ENCODE results near the gene RARA. TPM values are rescaled to one million over a fixed set of nuclear protein-coding genes. Genes with fewer than 3 reads are reported as not detected.
A peak's percentile ranks its signal among the peaks of the same experiment; 100 is the strongest.

The RARA gene
- total and polyA plus RNA-seq, 2 of the 4 experiments (the other 2 are of a cell fraction) = 9.0 to 12.7 TPM

DNA sequence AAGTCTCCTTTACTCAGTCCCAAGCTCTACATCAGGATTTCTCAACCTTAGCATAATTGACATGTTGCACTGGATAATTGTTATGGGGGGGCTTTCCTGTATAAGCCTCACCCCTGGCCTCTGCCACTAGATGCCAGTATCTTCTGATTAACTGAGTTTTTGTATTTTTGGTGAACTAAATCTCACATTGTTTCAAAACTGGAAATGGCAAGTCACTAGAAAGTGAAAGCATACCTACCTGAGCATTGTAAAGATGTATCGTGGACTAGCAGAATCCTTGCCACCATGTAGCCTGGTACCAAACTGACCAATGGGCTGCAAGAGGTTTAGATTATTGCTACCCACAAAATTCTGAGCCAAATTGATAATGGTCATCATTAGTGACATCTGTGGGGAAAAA lies 93.7 kb downstream of the RARA start:
- H2BK20ac ChIP-seq (ENCODE audit: low read depth, low read length) = no peak overlapping the region
- no peak overlapping the region for H2AK9ac ChIP-seq (replicated peaks; ENCODE audit: low read depth, low read length, poor library complexity)
- no TSS peak for BruUV-seq (replicated peaks)
- H3K9me3 ChIP-seq (ENCODE audit: control insufficient read depth, insufficient read depth, low read length) = no peaks in the 10 kb centered on the region
- H3K4me2 ChIP-seq (ENCODE audit: low read depth, low read length) = peak overlapping the region; percentile 89
- peaks cover 4% of the 10 kb centered on the region; the same call in 1 of the 2 replicates for H3K36me3 ChIP-seq (ENCODE audit: control insufficient read depth, insufficient read depth, low read length)
- no peak overlapping the region for H2BK120ac ChIP-seq (ENCODE audit: low read depth, low read length)
- no peak overlapping the region for H3K56ac ChIP-seq (ENCODE audit: extremely low read depth, insufficient read depth, low read length)
- no peak overlapping the region for H3K4ac ChIP-seq (ENCODE audit: low read depth, low read length)
- H3K18ac ChIP-seq (ENCODE audit: low read depth, low read length) = no peak overlapping the region
- no peaks in the 10 kb centered on the region for H3K27me3 ChIP-seq (ENCODE audit: control insufficient read depth, insufficient read depth, low read length)
- H4K8ac ChIP-seq (ENCODE audit: low read depth in 2 of 2, low read length in 2 of 2) = peak overlapping the region in 1 of 2 experiments; percentile 67; a peak in 1 of 4 replicates
- no peak for TF ChIP-seq FOS (IDR thresholded peaks at IDR 0.05; ENCODE audit: low read depth, low read length)
- TF ChIP-seq CEBPB (IDR thresholded peaks at IDR 0.05; ENCODE audit: low read depth, low read length) = no peak
- TF ChIP-seq, protein P1, sequence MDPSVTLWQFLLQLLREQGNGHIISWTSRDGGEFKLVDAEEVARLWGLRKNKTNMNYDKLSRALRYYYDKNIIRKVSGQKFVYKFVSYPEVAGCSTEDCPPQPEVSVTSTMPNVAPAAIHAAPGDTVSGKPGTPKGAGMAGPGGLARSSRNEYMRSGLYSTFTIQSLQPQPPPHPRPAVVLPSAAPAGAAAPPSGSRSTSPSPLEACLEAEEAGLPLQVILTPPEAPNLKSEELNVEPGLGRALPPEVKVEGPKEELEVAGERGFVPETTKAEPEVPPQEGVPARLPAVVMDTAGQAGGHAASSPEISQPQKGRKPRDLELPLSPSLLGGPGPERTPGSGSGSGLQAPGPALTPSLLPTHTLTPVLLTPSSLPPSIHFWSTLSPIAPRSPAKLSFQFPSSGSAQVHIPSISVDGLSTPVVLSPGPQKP (IDR thresholded peaks at IDR 0.05; ENCODE audit: borderline replicate concordance, low read depth, low read length) = no peak
- TF ChIP-seq NFE2L2 (IDR thresholded peaks at IDR 0.05; ENCODE audit: low read depth, low read length) = no peak
- TF ChIP-seq, protein P2, sequence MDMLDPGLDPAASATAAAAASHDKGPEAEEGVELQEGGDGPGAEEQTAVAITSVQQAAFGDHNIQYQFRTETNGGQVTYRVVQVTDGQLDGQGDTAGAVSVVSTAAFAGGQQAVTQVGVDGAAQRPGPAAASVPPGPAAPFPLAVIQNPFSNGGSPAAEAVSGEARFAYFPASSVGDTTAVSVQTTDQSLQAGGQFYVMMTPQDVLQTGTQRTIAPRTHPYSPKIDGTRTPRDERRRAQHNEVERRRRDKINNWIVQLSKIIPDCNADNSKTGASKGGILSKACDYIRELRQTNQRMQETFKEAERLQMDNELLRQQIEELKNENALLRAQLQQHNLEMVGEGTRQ (IDR thresholded peaks at IDR 0.05; ENCODE audit: low read depth, low read length) = no peak
- TF ChIP-seq POLR2A (IDR thresholded peaks at IDR 0.05; ENCODE audit: low read depth, low read length) = no peak
- TF ChIP-seq CHD1 (IDR thresholded peaks at IDR 0.05; ENCODE audit: low read depth, low read length) = no peak
- TF ChIP-seq SMC3 (IDR thresholded peaks at IDR 0.05; ENCODE audit: low read depth, low read length) = no peak
- no peak for TF ChIP-seq RFX5 (IDR thresholded peaks at IDR 0.05; ENCODE audit: low read depth, low read length)
- no peak for TF ChIP-seq RAD21 (IDR thresholded peaks at IDR 0.05; ENCODE audit: low read length)
- peak overlapping the region; percentile 32; the same call in 1 of the 2 replicates for H3K27ac ChIP-seq (ENCODE audit: insufficient read depth, low read length)
- ChIA-PET POLR2A (ENCODE audit: unreplicated experiment) (no interaction called here), CTCF (interaction anchor here (0.9 kb wide), 1 partner anchor 8 kb away, joined by 3 read pairs; no protein-coding TSS in a partner anchor)
- ATAC-seq (ENCODE audit: low read depth) (no peak), DNase-seq (no peak)
- H3K23ac ChIP-seq (ENCODE audit: low read depth, low read length) = peak overlapping the region; percentile 44; the same call in 1 of the 2 replicates
- H3K14ac ChIP-seq (replicated peaks; ENCODE audit: low read depth, low read length) = no peak overlapping the region
- no peaks in the 10 kb centered on the region for H3K9me1 ChIP-seq (ENCODE audit: insufficient read depth, low read length)
- H2AK5ac ChIP-seq (ENCODE audit: low read depth, low read length) = no peak overlapping the region
- H3K4me3 ChIP-seq (ENCODE audit: insufficient read depth, low read depth, low read length) = no peak overlapping the region
- intact Hi-C loops (cut with micrococcal nuclease) = no loop called here
- in situ Hi-C loops (cut with MboI; ENCODE audit: low sequenced_read_pairs) = no loop called here
- dilution Hi-C loops (cut with HindIII; ENCODE audit: low sequenced_read_pairs, unreplicated experiment) = no loop called here
- H4K20me1 ChIP-seq (ENCODE audit: insufficient read depth, low read length) = no peaks in the 10 kb centered on the region
- H2AFZ ChIP-seq (replicated peaks; ENCODE audit: low read length, poor library complexity) = no peak overlapping the region
- peak overlapping the region; percentile 81; the same call in 1 of the 2 replicates for H4K5ac ChIP-seq (ENCODE audit: low read depth, low read length)
- H2BK15ac ChIP-seq (ENCODE audit: low read depth, low read length) = no peak overlapping the region
- H3K79me1 ChIP-seq (ENCODE audit: low read depth in 1 of 2, low read length in 2 of 2) = peaks cover 22 to 29% of the 10 kb centered on the region in 2 experiments
- WGBS, 2 experiments (ENCODE audit: extremely low coverage in 2 of 2, insufficient read length in 1 of 2) = no CpG with 5 or more reads among the region's 1 CpG
- no peaks in the 10 kb centered on the region for H3K4me1 ChIP-seq (ENCODE audit: control insufficient read depth, insufficient read depth, low read length)
- H3K9ac ChIP-seq (ENCODE audit: low read depth, low read length) = no peak overlapping the region
- H4K91ac ChIP-seq (ENCODE audit: insufficient read depth, low read depth, low read length) = no peak overlapping the region
- H2BK5ac ChIP-seq (ENCODE audit: low read depth, low read length, poor library complexity, severe bottlenecking) = no peak overlapping the region

Data from IMR-90 (cell line).